ENCODE data around the gene TMEM200B.
"Not testable (repeated sequence)": the region's sequence is repeated elsewhere in the genome, so short reads cannot be mapped to it uniquely, and the experiment has no call there.

TMEM200B gene

DNA sequence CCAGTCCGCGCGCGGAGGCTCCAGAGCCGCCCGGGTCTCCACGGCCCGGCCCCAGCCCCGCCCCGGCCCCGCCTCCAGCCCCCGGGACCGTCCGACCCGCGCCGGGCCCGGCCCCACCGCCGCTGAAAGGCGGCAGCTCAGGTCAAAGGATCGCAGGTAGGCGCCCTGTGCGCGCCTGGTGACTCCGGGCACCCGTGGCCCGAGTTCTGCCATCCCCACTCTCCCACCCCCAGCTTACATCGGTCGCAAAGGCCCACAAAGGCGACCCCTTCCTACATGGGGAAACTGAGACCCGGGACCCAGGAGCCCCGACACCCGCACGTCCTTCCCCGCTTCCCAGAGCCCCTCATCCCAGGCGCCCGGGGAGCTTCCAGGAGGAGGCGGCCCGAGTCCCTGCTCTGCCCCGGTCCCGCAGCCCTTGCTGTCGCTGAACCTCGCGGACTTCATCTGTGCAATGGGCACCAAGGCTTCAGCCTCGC, at the start of gene TMEM200B:
Gene TMEM200B (minus strand): TSS at position 17 of the 479 bp plus-strand sequence. CDS start 2,075 bp downstream, outside the sequence.
- peak in 1 of 2 donors; percentile 13 for DNase-seq

DNA sequence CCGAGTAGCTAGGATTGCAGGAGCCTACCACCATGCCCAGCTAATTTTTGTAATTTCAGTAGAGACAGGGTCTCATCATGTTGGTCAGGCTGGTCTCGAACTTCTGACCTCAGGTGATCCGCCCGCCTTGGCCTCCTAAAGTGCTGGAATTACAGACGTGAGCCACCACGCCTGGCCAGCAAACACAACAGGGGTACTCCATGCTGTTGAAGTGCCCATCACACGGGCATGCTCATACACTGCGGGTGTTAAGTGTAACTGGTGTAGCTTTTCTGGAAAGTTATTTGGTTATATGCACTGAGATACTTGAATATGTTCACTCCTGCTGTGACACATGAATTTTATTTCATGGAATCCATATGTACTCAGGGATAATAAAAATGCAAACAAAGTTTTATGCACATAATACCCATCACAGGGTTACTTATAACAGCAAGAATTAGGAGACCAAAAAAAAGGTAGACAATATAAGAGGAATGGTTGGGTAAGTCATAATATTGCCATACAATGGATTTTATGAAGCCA, 48.8 kb upstream of the TMEM200B start:
- no peak for DNase-seq

DNA sequence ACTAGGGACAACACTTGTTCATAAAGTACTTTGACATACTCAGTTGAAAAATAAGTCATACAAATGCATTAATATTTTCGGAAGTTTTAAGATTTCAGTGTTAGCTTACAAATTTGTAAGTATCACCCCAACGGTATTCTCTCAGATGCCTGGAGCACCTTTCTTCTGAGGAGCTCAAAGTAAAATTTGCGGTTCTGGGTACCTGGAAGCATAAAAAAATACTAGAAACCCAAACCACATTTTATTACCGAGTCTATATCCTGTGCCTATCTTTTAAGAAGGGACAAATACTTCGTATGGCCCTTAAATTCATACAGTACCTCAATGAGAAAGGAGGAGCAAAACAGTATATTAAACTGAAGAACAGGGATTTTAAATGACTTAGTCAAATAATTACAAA, 47.8 kb upstream of the TMEM200B start:
- DNase-seq: no peak

GRCh38 chr1:29171089-29171488, 47.4 kb upstream of the TMEM200B start:
- no peak for DNase-seq

DNA sequence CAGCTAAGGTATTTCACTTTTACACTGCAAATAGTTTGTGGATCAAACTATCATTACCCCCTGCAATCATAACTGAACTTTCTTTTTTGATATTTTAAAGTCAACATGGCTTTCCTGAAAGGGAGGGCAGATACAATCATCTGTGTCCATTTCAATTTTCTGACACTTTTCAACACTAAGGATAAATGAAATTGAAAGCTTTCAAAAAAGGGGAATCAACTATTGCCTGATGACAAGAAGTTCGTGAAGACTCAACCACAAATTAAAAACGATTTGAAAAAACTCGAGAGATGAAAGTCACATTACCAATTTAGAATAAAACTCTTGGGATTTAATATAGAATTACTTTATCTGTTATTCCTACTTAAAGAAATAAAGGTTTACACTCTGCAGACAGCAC, 46.3 kb upstream of the TMEM200B start:
- no peak for DNase-seq

- DNase-seq: no peak
These were observed 44.2 kb upstream of the TMEM200B start for GRCh38 chr1:29167904-29168303.

DNA sequence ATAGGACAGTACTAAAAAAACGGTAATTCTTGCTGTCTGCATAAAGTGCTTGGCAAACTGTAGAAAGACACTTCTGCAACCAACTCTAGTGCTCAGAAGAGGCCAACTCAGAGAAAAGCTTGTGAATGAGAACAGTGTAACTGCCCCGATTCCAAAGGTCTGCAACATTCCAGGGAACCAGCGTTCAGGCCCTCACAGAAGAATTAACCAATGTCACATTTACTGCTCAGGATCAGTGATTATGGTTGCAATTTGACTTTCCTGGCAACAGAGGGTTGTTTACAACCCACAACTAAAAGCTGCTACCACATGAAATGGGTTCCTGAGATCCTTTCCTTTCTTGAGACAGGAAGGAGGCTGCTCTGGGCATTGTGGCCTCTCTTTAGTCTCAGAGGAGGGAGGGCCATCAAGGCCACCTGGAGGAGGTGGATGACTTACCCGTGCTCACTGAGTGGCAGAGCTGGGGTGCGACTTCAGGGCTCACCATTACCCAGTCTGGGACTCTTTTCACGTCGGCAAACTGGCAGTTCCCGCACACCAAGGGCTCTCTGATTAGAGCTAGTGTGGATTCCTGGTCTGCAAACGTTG, 42.7 kb upstream of the TMEM200B start:
- no peak for DNase-seq

DNA sequence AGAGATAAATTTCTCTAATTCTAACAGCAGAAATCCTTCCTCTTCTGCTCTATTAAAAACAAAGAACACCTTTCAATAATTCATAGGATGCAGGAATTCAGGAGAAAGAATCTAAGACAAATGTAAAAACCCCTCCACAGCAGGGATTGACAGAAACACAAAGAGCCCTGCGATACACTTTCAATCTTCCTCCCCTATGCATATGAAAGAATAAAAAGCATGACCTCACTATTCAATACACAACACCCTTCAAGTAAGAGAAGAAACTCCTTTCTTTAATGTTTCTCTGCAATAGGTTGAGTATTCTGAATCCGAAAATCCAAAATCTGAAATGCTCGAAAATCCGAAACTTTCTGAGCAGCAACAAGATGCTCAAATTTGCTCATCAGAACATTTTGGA, 40.9 kb upstream of the TMEM200B start:
- no peak for DNase-seq

GRCh38 chr1:29162476-29163138, 38.9 kb upstream of the TMEM200B start:
- DNase-seq: no peak

DNA sequence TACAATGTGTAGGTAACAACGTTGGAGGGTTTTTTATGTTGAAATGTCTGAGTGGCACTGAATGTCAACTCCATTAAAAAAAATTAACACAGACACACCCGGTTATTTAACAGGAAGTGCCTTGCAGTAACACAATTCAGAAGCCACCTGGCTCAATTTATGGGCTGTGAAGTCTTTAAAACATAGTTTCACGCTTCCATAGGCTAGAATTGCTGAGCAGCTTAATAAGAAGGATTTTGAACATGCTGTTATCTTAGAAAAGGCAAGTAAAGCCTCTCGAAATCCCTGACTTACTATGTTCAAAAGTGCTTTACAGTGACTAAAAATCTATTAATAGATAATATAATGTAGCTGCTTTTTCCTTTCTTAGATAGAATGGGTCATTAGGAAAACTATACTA, 38.3 kb upstream of the TMEM200B start:
- no peak for DNase-seq

DNA sequence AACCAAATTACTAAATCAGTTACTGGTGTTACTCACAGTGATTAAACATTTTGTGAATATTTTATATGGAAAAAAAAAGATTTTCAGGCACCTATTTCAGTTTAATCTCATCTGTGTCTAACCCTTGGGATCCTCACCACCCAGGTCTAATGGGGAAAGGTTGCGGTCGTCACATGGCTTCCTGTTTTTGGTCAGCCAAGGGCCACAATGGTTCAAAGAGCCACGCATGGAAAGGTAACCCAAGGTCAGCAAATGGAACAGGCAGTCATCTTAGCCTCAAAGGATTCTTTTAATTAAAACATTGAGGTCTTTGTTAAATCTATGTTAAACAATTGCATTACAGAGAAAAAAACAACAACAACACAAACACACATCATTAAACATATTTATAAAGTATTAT, 36.1 kb upstream of the TMEM200B start:
- DNase-seq: no peak

GRCh38 chr1:29157269-29157601, 33.5 kb upstream of the TMEM200B start:
- DNase-seq: no peak

GRCh38 chr1:29156543-29157268, 33.0 kb upstream of the TMEM200B start:
- DNase-seq: no peak

GRCh38 chr1:29152046-29152805, 28.5 kb upstream of the TMEM200B start:
- no peak for DNase-seq

DNA sequence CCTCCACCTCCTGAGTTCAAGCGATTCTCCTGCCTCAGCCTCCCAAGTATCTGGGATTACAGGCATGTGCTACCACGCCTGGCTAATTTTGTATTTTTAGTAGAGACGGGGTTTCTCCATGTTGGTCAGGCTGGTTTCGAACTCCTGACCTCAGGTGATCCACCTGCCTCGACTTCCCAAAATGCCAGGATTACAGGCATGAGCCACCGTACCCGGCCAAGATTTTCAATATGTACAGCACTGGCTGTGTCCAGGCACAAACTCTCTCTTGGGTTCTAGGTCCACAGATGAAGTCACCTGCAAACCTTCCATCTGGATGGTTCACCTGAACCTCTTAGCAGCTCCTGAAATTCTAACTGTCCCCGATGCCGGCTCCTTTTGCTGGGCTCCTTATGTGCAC, 26.6 kb upstream of the TMEM200B start:
- DNase-seq: not testable (repeated sequence)

- DNase-seq: no peak
These were observed 25.2 kb upstream of the TMEM200B start for GRCh38 chr1:29148656-29149491.

- no peak for DNase-seq
These were observed 22.2 kb upstream of the TMEM200B start for GRCh38 chr1:29145739-29146437.

DNA sequence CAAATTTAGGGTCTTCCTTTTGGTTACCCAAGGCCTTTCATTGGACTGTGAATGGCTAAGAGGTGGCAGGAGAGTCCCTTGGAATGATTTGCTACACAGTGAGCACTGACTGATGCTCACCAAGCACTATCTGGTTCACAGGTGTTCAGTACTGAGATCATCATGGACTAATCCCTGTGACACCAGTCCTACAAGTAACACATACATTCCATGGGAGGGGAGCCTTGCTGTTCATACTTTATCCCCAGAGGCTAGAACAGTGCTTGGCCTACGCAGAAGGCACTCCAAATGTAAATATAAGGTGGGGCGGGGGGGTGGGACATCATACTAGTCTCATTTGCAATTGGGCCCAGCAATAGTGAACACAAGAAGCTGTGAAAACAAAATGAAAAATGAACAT, 20.5 kb upstream of the TMEM200B start:
- DNase-seq: no peak

DNA sequence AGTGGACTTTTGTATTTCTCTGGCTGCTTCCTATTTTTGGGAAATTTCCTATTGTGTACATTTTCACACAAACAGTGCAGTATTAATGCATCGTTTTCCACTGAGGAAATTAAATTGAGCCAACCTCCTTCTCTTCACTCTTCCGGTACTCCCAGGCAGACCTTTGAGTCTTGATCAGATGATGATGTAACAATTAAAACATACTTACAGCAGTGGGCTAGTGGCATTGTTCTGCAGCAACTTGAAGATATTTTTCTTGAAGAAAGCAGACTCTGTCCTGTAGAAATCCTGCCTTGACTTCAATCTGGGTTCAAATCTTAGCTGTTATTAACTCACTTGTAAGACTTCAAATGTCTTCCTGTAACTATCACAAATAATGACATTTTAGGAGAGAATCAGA, 19.0 kb upstream of the TMEM200B start:
- no peak for DNase-seq

DNA sequence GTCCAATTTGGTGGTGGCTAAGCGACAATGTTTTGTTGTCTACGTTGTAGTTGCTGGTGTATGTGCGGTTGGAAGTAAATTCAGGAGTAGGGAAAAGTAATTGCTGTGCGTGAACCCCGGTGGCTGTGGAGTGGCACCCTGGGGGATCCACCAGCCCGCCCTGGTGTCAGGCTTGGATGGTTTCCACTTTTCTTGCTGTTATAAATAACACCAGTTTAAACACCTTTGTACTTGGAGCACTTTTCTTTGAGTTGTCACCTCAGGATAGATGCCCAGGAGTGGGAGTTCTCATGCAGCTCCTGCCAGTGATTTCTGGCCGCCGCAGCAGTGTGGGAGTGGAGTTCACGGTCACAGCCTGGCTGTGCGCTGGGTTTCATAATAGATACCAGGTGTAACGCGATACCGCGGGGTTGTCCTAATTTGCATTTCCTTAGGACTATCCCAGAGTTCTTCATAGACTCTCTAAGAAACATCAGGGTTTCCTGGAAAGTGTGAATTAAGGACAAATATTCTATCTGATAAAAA, 12.8 kb upstream of the TMEM200B start:
- no peak for DNase-seq

DNA sequence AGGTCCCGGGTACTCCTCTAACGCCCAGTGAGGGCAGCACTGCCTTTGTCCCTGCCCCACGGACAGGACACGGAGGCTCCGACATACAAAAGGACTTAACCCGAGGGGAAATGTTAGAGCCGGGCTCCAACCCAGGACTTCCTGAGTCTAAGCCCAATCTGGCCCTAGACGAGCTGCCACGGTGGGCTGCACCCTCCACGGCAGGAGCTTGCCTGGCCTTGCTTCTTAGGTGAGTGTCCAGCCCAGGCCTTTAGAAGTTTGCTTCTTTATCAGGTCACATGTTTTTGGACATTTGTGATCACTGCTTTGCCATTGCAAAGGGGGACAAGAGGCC, 11.0 kb upstream of the TMEM200B start:
- DNase-seq: no peak

All from stimulated activated CD4-positive, alpha-beta T cell treated with anti-CD3 and anti-CD28 coated beads, Interleukin-2, amount 100 ng/mL, for 48 hours (primary cell).